ENCODE measurements around the gene KCTD7.
"Not testable (repeated sequence)": the region's sequence is repeated elsewhere in the genome, so short reads cannot be mapped to it uniquely, and the experiment has no call there.

Gene KCTD7

GRCh38 chr7:66654275-66655112, 25.8 kb downstream of the KCTD7 start:
- peak; percentile 96 for DNase-seq (ENCODE audit: low read depth)

- DNase-seq (ENCODE audit: low read depth): not testable (repeated sequence)
Measured at GRCh38 chr7:66655113-66655806, 26.6 kb downstream of the KCTD7 start.

GRCh38 chr7:66655826-66656485, 27.3 kb downstream of the KCTD7 start:
- not testable (repeated sequence) for DNase-seq (ENCODE audit: low read depth)

- no peak for DNase-seq (ENCODE audit: low read depth)
Measured at GRCh38 chr7:66657798-66658197, 29.1 kb downstream of the KCTD7 start.

- no peak for DNase-seq (ENCODE audit: low read depth)
Measured at GRCh38 chr7:66662646-66663264, 34.1 kb downstream of the KCTD7 start.

GRCh38 chr7:66664590-66665293, 36.1 kb downstream of the KCTD7 start:
- DNase-seq (ENCODE audit: low read depth): no peak

- no peak for DNase-seq (ENCODE audit: low read depth)
Measured at GRCh38 chr7:66666313-66666952, 37.8 kb downstream of the KCTD7 start.

- no peak for DNase-seq (ENCODE audit: low read depth)
Measured at GRCh38 chr7:66667023-66667728, 38.5 kb downstream of the KCTD7 start.

- no peak for DNase-seq (ENCODE audit: low read depth)
Measured at GRCh38 chr7:66668112-66668511, 39.4 kb downstream of the KCTD7 start.

- no peak for DNase-seq (ENCODE audit: low read depth)
Measured at GRCh38 chr7:66668677-66669076, 40.0 kb downstream of the KCTD7 start.

GRCh38 chr7:66669088-66669487, 40.4 kb downstream of the KCTD7 start:
- no peak for DNase-seq (ENCODE audit: low read depth)

GRCh38 chr7:66669496-66669895, 40.8 kb downstream of the KCTD7 start:
- no peak for DNase-seq (ENCODE audit: low read depth)

GRCh38 chr7:66671034-66671433, 42.4 kb downstream of the KCTD7 start:
- DNase-seq (ENCODE audit: low read depth): no peak

GRCh38 chr7:66671486-66671885, 42.8 kb downstream of the KCTD7 start:
- DNase-seq (ENCODE audit: low read depth): not testable (repeated sequence)

- not testable (repeated sequence) for DNase-seq (ENCODE audit: low read depth)
Measured at GRCh38 chr7:66672432-66673123, 43.9 kb downstream of the KCTD7 start.

- not testable (repeated sequence) for DNase-seq (ENCODE audit: low read depth)
Measured at GRCh38 chr7:66673124-66673640, 44.5 kb downstream of the KCTD7 start.

GRCh38 chr7:66679633-66680244, 51.1 kb downstream of the KCTD7 start:
- DNase-seq (ENCODE audit: low read depth): no peak

GRCh38 chr7:66681491-66682349, 53.0 kb downstream of the KCTD7 start:
- DNase-seq (ENCODE audit: low read depth): peak; percentile 95

Data from activated T-cell treated with anti-CD3 and anti-CD28 coated beads for 24 hours (primary cell).